Mesendoderm (in vitro differentiated cells): ENCODE data around the gene GALNTL6.

ENCODE experiments used
- DNase-seq: peaks from one replicate; pipeline ENCODE4 v3.0.0; 2013
- H2AK5ac ChIP-seq: 2 replicates; pipeline ENCODE4 v1.6.1; 2013; ENCODE audit warnings: low read length, inconsistent platforms
- H2BK120ac ChIP-seq: 2 replicates; pipeline ENCODE4 v1.6.1; 2013; ENCODE audit warnings: low read depth, mild to moderate bottlenecking, low read length, moderate library complexity, mixed read lengths
- H2BK15ac ChIP-seq: replicated peaks from 2 replicates; pipeline ENCODE4 v1.6.1; 2013; ENCODE audit warnings: low read depth, mild to moderate bottlenecking, moderate library complexity
- H2BK5ac ChIP-seq: 2 replicates; pipeline ENCODE4 v1.6.1; 2013; ENCODE audit warnings: low read length, inconsistent platforms
- H3K18ac ChIP-seq: 2 replicates; pipeline ENCODE4 v1.6.1; 2013; ENCODE audit warnings: mild to moderate bottlenecking, low read length, mixed read lengths
- H3K23ac ChIP-seq: one replicate; pipeline ENCODE4 v1.6.1; 2013; ENCODE audit warnings: low read length
- H3K27ac ChIP-seq: 2 replicates; pipeline ENCODE4 v1.5.1; 2013; ENCODE audit warnings: low read depth, mild to moderate bottlenecking, inconsistent platforms, low read length, moderate library complexity
- H3K27me3 ChIP-seq: 2 replicates; pipeline ENCODE4 v1.6.1; 2013; ENCODE audit warnings: low read length, control low read depth, mild to moderate bottlenecking, inconsistent platforms; ENCODE audit not compliant: insufficient read depth, poor library complexity
- H3K36me3 ChIP-seq: 2 replicates; pipeline ENCODE4 v1.6.1; 2013; ENCODE audit warnings: low read length, inconsistent platforms; ENCODE audit not compliant: control insufficient read depth, insufficient read depth
- H3K4ac ChIP-seq: one replicate; pipeline ENCODE4 v1.6.1; 2013; ENCODE audit warnings: low read depth, mild to moderate bottlenecking, low read length, moderate library complexity
- H3K4me1 ChIP-seq: 2 replicates; pipeline ENCODE4 v1.6.1; 2013; ENCODE audit warnings: low read depth, low read length, inconsistent platforms; ENCODE audit not compliant: control insufficient read depth
- H3K4me2 ChIP-seq: 2 replicates; pipeline ENCODE4 v1.6.1; 2013; ENCODE audit warnings: low read length
- H3K4me3 ChIP-seq: 2 replicates; pipeline ENCODE4 v1.5.1; 2013; ENCODE audit warnings: mild to moderate bottlenecking, low read length
- H3K56ac ChIP-seq: one replicate; pipeline ENCODE4 v1.6.1; 2013; ENCODE audit warnings: low read length
- H3K79me1 ChIP-seq: 2 replicates; pipeline ENCODE4 v1.6.1; 2013; ENCODE audit warnings: low read length, inconsistent platforms
- H3K79me2 ChIP-seq: 2 replicates; pipeline ENCODE4 v1.6.1; 2013; ENCODE audit warnings: mild to moderate bottlenecking, low read length; ENCODE audit not compliant: control insufficient read depth, insufficient read depth
- H3K9ac ChIP-seq: 2 replicates; pipeline ENCODE4 v1.6.1; 2013; ENCODE audit warnings: low read length, inconsistent platforms
- H4K5ac ChIP-seq: one replicate; pipeline ENCODE4 v1.6.1; 2013; ENCODE audit warnings: low read length
- H4K8ac ChIP-seq: one replicate; pipeline ENCODE4 v1.6.1; 2013; ENCODE audit warnings: low read depth, mild to moderate bottlenecking, control low read depth, low read length, moderate library complexity
- WGBS: extraction: QIAGEN DNeasy Blood & Tissue Kit; methylation state at CpG from one replicate; pipeline ENCODE4 v1.1.7; 2013; ENCODE audit warnings: low lambda C conversion rate, missing lambda C conversion rate; ENCODE audit not compliant: insufficient coverage; ENCODE audit errors: extremely low coverage; 5-methylcytosine and 5-hydroxymethylcytosine counted together

The GALNTL6 gene

GRCh38 chr4:172997217-172997609 is 1184.0 kb downstream of the GALNTL6 start:
- Histone ChIP-seq H2AK5ac (no peak overlapping the region), H3K56ac (no peak overlapping the region), H3K36me3 (no peaks in the 10 kb centered on the region), H3K79me1 (no peaks in the 10 kb centered on the region), H2BK120ac (no peak overlapping the region), H3K23ac (no peak overlapping the region), H3K4me2 (no peak overlapping the region), H3K27me3 (no peaks in the 10 kb centered on the region), H3K4me1 (no peaks in the 10 kb centered on the region), H3K4me3 (no peak overlapping the region), H4K5ac (no peak overlapping the region), H3K27ac (no peak overlapping the region), H2BK5ac (no peak overlapping the region), H2BK15ac (no peak overlapping the region), H3K18ac (no peak overlapping the region), H3K9ac (no peak overlapping the region), H3K4ac (no peak overlapping the region), H3K79me2 (no peaks in the 10 kb centered on the region), H4K8ac (no peak overlapping the region)
- no peak for DNase-seq
- WGBS, result no CpG with 5 or more reads among the region's 6 CpGs

GRCh38 chr4:172997856-172998255 is 1184.7 kb downstream of the GALNTL6 start:
- Histone ChIP-seq H3K36me3 (no peaks in the 10 kb centered on the region), H3K4me3 (no peak overlapping the region), H3K79me2 (no peaks in the 10 kb centered on the region), H3K4ac (no peak overlapping the region), H3K27me3 (no peaks in the 10 kb centered on the region), H3K79me1 (no peaks in the 10 kb centered on the region), H3K18ac (no peak overlapping the region), H3K23ac (no peak overlapping the region), H4K5ac (no peak overlapping the region), H3K56ac (no peak overlapping the region), H2BK5ac (no peak overlapping the region), H3K9ac (no peak overlapping the region), H2BK15ac (no peak overlapping the region), H2BK120ac (no peak overlapping the region), H3K4me1 (no peaks in the 10 kb centered on the region), H2AK5ac (no peak overlapping the region), H4K8ac (no peak overlapping the region), H3K27ac (no peak overlapping the region), H3K4me2 (no peak overlapping the region)
- DNase-seq, result no peak

GRCh38 chr4:172998527-172999469 is 1185.6 kb downstream of the GALNTL6 start:
- Histone ChIP-seq H2BK120ac (no peak overlapping the region), H3K23ac (no peak overlapping the region), H3K9ac (no peak overlapping the region), H3K4me2 (no peak overlapping the region), H3K79me1 (no peaks in the 10 kb centered on the region), H4K8ac (no peak overlapping the region), H3K4ac (no peak overlapping the region), H2BK5ac (no peak overlapping the region), H2BK15ac (no peak overlapping the region), H3K36me3 (no peaks in the 10 kb centered on the region), H3K4me3 (no peak overlapping the region), H3K18ac (peak overlapping the region; percentile 60), H3K4me1 (no peaks in the 10 kb centered on the region), H3K27ac (no peak overlapping the region), H3K56ac (no peak overlapping the region), H4K5ac (no peak overlapping the region), H2AK5ac (no peak overlapping the region), H3K79me2 (no peaks in the 10 kb centered on the region), H3K27me3 (no peaks in the 10 kb centered on the region)
- WGBS, result no CpG with 5 or more reads among the region's 7 CpGs
- peak; percentile 25 for DNase-seq

GRCh38 chr4:173001571-173001970 is 1188.4 kb downstream of the GALNTL6 start:
- H3K27me3 ChIP-seq, result no peaks in the 10 kb centered on the region
- H3K9ac ChIP-seq, result no peak overlapping the region
- H2BK15ac ChIP-seq, result no peak overlapping the region
- H3K36me3 ChIP-seq, result no peaks in the 10 kb centered on the region
- H2AK5ac ChIP-seq, result no peak overlapping the region
- no peak overlapping the region for H3K4ac ChIP-seq
- H3K79me2 ChIP-seq, result no peaks in the 10 kb centered on the region
- H2BK120ac ChIP-seq, result no peak overlapping the region
- H4K5ac ChIP-seq, result no peak overlapping the region
- DNase-seq, result no peak
- H3K4me1 ChIP-seq, result no peaks in the 10 kb centered on the region
- H3K56ac ChIP-seq, result no peak overlapping the region
- H3K18ac ChIP-seq, result no peak overlapping the region
- H3K4me2 ChIP-seq, result no peak overlapping the region
- H4K8ac ChIP-seq, result no peak overlapping the region
- no peaks in the 10 kb centered on the region for H3K79me1 ChIP-seq
- H2BK5ac ChIP-seq, result no peak overlapping the region
- H3K4me3 ChIP-seq, result no peak overlapping the region
- H3K27ac ChIP-seq, result no peak overlapping the region
- no peak overlapping the region for H3K23ac ChIP-seq

GRCh38 chr4:173002830-173003561 is 1189.8 kb downstream of the GALNTL6 start:
- WGBS, result no CpG with 5 or more reads among the region's 6 CpGs
- Histone ChIP-seq H3K4ac (no peak overlapping the region), H3K56ac (no peak overlapping the region), H3K79me2 (no peaks in the 10 kb centered on the region), H2BK5ac (no peak overlapping the region), H3K18ac (no peak overlapping the region), H4K8ac (no peak overlapping the region), H4K5ac (no peak overlapping the region), H3K27ac (no peak overlapping the region), H3K4me3 (no peak overlapping the region), H3K9ac (no peak overlapping the region), H3K23ac (no peak overlapping the region), H2AK5ac (no peak overlapping the region), H3K4me2 (no peak overlapping the region), H3K36me3 (no peaks in the 10 kb centered on the region), H2BK120ac (no peak overlapping the region), H3K4me1 (no peaks in the 10 kb centered on the region), H3K27me3 (no peaks in the 10 kb centered on the region), H2BK15ac (no peak overlapping the region), H3K79me1 (no peaks in the 10 kb centered on the region)
- DNase-seq, result no peak
